Measurements from ENCODE around the gene CA11. TPM values are rescaled to one million over a fixed set of nuclear protein-coding genes. Genes with fewer than 3 reads are reported as not detected.
"Not testable (repeated sequence)": the region's sequence is repeated elsewhere in the genome, so short reads cannot be mapped to it uniquely, and the experiment has no call there.

Gene CA11
- total RNA-seq, 1 experiment from 2014 or later: 12.6 TPM

- ChIA-PET CTCF (interaction anchor here (0.5 kb wide), 1 partner anchor 28 kb away, joined by 9 read pairs; no protein-coding TSS in a partner anchor), POLR2A (interaction anchor here (0.6 kb wide), 2 partner anchors 19 to 35 kb away, joined by 3 to 11 read pairs; no protein-coding TSS in a partner anchor)
- Histone ChIP-seq H3K4me1 (ENCODE audit: control insufficient read depth, insufficient read depth, low read length) (no peaks in the 10 kb centered on the region), H3K9me3 (ENCODE audit: control insufficient read depth, insufficient read depth, low read depth, low read length) (no peaks in the 10 kb centered on the region), H3K36me3 (ENCODE audit: control insufficient read depth, insufficient read depth, low read length) (no peaks in the 10 kb centered on the region), H3K27me3 (ENCODE audit: control insufficient read depth, insufficient read depth, low read length) (no peaks in the 10 kb centered on the region), H3K4me3 (ENCODE audit: low read depth in 2 of 2, low read length in 2 of 2) (no peak overlapping the region), H3K27ac (ENCODE audit: low read length) (no peak overlapping the region)
- ATAC-seq (no peak), DNase-seq (ENCODE audit: low read depth, low spot score) (no peak)
- no TSS peak for BruUV-seq (replicated peaks)
- intact Hi-C loops (cut with micrococcal nuclease; ENCODE audit: unreplicated experiment): no loop called here
- TF ChIP-seq SIN3A (IDR thresholded peaks at IDR 0.05; ENCODE audit: borderline replicate concordance, insufficient read depth, low read depth, low read length) (no peak), TCF7L2 (IDR thresholded peaks at IDR 0.05; ENCODE audit: low read depth, low read length) (no peak), POLR2AphosphoS5 (IDR thresholded peaks at IDR 0.05; ENCODE audit: low read depth, low read length) (no peak), CTCF (IDR thresholded peaks at IDR 0.05) (no peak), REST (IDR thresholded peaks at IDR 0.05; ENCODE audit: insufficient read depth in 1 of 2, low read depth in 2 of 2, low read length in 1 of 2) (no peak)
- in situ Hi-C loops (cut with HindIII; ENCODE audit: low pct_unique_long_range_greater_than_20kb, low sequenced_read_pairs): no loop called here
Observed at GRCh38 chr19:48687776-48688175, 41.8 kb upstream of the CA11 start.

- intact Hi-C loops (cut with micrococcal nuclease; ENCODE audit: unreplicated experiment); CTCF ChIA-PET; ATAC-seq; H3K4me1 ChIP-seq (ENCODE audit: control insufficient read depth, insufficient read depth, low read length); H3K27ac ChIP-seq (ENCODE audit: low read length); DNase-seq (ENCODE audit: low read depth, low spot score); POLR2A ChIA-PET; in situ Hi-C loops (cut with HindIII; ENCODE audit: low pct_unique_long_range_greater_than_20kb, low sequenced_read_pairs); BruUV-seq (replicated peaks); H3K27me3 ChIP-seq (ENCODE audit: control insufficient read depth, insufficient read depth, low read length); H3K4me3 ChIP-seq (ENCODE audit: low read depth in 2 of 2, low read length in 2 of 2); H3K9me3 ChIP-seq (ENCODE audit: control insufficient read depth, insufficient read depth, low read depth, low read length); H3K36me3 ChIP-seq (ENCODE audit: control insufficient read depth, insufficient read depth, low read length): not testable (repeated sequence)
Observed at GRCh38 chr19:48686637-48687036, 40.6 kb upstream of the CA11 start.

GRCh38 chr19:48686088-48686487, 40.1 kb upstream of the CA11 start:
- ChIA-PET CTCF (no interaction called here), POLR2A (no interaction called here)
- DNase-seq (ENCODE audit: low read depth, low spot score) (no peak), ATAC-seq (no peak)
- H3K4me3 ChIP-seq (ENCODE audit: low read depth in 2 of 2, low read length in 2 of 2): no peak overlapping the region
- H3K27ac ChIP-seq (ENCODE audit: low read length): no peak overlapping the region
- H3K9me3 ChIP-seq (ENCODE audit: control insufficient read depth, insufficient read depth, low read depth, low read length): no peaks in the 10 kb centered on the region
- TF ChIP-seq POLR2AphosphoS5 (IDR thresholded peaks at IDR 0.05; ENCODE audit: low read depth, low read length) (no peak), SIN3A (IDR thresholded peaks at IDR 0.05; ENCODE audit: borderline replicate concordance, insufficient read depth, low read depth, low read length) (no peak)
- in situ Hi-C loops (cut with HindIII; ENCODE audit: low pct_unique_long_range_greater_than_20kb, low sequenced_read_pairs) (no loop called here), intact Hi-C loops (cut with micrococcal nuclease; ENCODE audit: unreplicated experiment) (no loop called here)
- H3K36me3 ChIP-seq (ENCODE audit: control insufficient read depth, insufficient read depth, low read length): no peaks in the 10 kb centered on the region
- no TSS peak for BruUV-seq (replicated peaks)
- no peaks in the 10 kb centered on the region for H3K27me3 ChIP-seq (ENCODE audit: control insufficient read depth, insufficient read depth, low read length)
- no peaks in the 10 kb centered on the region for H3K4me1 ChIP-seq (ENCODE audit: control insufficient read depth, insufficient read depth, low read length)
